Measurements from ENCODE around the gene C2CD2. TPM values are rescaled to one million over a fixed set of nuclear protein-coding genes. Genes with fewer than 3 reads are reported as not detected.

The C2CD2 gene
- total and polyA plus RNA-seq, 2 of the 8 experiments (the other 6 are each of a cell fraction or from before 2014, with no cell fraction given): 10.4 to 13.0 TPM

DNA sequence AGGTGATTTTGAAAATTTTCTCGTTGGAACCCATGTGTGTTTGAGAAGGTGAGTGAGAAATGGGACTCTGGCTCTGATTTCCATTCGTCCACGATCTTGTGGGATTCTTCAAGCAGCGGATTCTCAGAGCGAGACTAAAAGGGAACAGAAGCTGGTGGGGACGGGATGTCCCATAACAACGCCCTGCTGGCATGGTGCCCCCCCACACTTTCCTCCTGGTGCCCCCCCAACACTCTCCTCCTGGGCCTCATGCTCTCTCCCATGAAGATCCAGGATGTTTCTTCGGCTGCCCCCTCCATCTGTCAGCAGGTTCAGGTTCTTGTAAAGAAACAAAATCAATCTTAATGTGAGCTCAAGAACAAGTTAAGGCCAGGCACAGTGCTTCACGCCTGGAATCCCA lies 103.7 kb downstream of the C2CD2 start:
- POLR2A ChIA-PET (ENCODE audit: partially characterized antibody): interaction anchor here (0.7 to 0.9 kb wide), 2 partner anchors 10 to 382 kb away, joined by 3 read pairs; no protein-coding TSS in a partner anchor
- no peak for DNase-seq (ENCODE audit: low read depth in 1 of 2, low spot score in 2 of 2)
- no peak overlapping the region for H4K5ac ChIP-seq (ENCODE audit: insufficient read length, low read depth, low read length)
- peaks cover 0 to 3% of the 10 kb centered on the region in 2 experiments for H4K20me1 ChIP-seq (replicated peaks in 1 of 2; ENCODE audit: control insufficient read depth in 1 of 2, insufficient read depth in 2 of 2, low read length in 2 of 2)
- no peaks in the 10 kb centered on the region for H3K79me2 ChIP-seq (ENCODE audit: control insufficient read depth in 1 of 2, insufficient read depth in 2 of 2, low read length in 2 of 2)
- H4K91ac ChIP-seq (replicated peaks; ENCODE audit: insufficient read length, low read length): no peak overlapping the region
- no peak overlapping the region for H2BK120ac ChIP-seq (replicated peaks; ENCODE audit: low read depth, low read length)
- no peak overlapping the region for H3K4me3 ChIP-seq (ENCODE audit: extremely low read depth in 1 of 4, insufficient read depth in 2 of 4, low read depth in 3 of 4, low read length in 4 of 4)
- H3K14ac ChIP-seq (ENCODE audit: insufficient read length): no peak overlapping the region
- H4K8ac ChIP-seq (ENCODE audit: extremely low read depth, insufficient read depth, low read length): no peak overlapping the region
- no peak overlapping the region for H3K4ac ChIP-seq (replicated peaks; ENCODE audit: insufficient read length, low read depth, low read length)
- no peaks in the 10 kb centered on the region; the same call in 1 of the 2 replicates for H3K79me1 ChIP-seq (ENCODE audit: low read depth, low read length)
- H3K4me2 ChIP-seq (ENCODE audit: insufficient read depth in 1 of 2, low read depth in 2 of 2, low read length in 2 of 2): no peak overlapping the region
- TF ChIP-seq PHF8 (conservative IDR thresholded peaks at IDR 0.05; ENCODE audit: low read depth, low read length) (no peak), POLR2A (IDR thresholded peaks at IDR 0.05; ENCODE audit: control extremely low read depth in 1 of 2, low read depth in 2 of 2, low read length in 2 of 2) (no peak), GABPA (IDR thresholded peaks at IDR 0.05; ENCODE audit: borderline replicate concordance, insufficient read depth, low read length) (no peak), MAFK (IDR thresholded peaks at IDR 0.05; ENCODE audit: low read depth, low read length) (no peak), BCL11A (IDR thresholded peaks at IDR 0.05; ENCODE audit: low read depth in 2 of 2, low read length in 2 of 2) (no peak), ATF2 (IDR thresholded peaks at IDR 0.05; ENCODE audit: low read length) (no peak), CREB1 (IDR thresholded peaks at IDR 0.05) (no peak)
- peaks cover 0 to 4% (median 3%) of the 10 kb centered on the region in 4 experiments; a peak in 4 of 8 replicates for H3K36me3 ChIP-seq (ENCODE audit: control insufficient read depth in 2 of 4, insufficient read depth in 4 of 4, low read length in 3 of 4)
- H3K23ac ChIP-seq (ENCODE audit: insufficient read length): no peak overlapping the region
- H2AK5ac ChIP-seq (ENCODE audit: low read depth, low read length): no peak overlapping the region
- no peak overlapping the region for H3K18ac ChIP-seq (ENCODE audit: extremely low read depth, low read length)
- H3K27me3 ChIP-seq (replicated peaks in 1 of 4; ENCODE audit: control insufficient read depth in 3 of 4, extremely low read depth in 1 of 4, insufficient read depth in 3 of 4, low read length in 3 of 4): no peaks in the 10 kb centered on the region
- H3K56ac ChIP-seq (replicated peaks; ENCODE audit: insufficient read length, low read depth, low read length): no peak overlapping the region
- no peaks in the 10 kb centered on the region for H3K9me3 ChIP-seq (ENCODE audit: insufficient read depth in 2 of 2, low read depth in 1 of 2, low read length in 1 of 2)
- no peak overlapping the region for H3K27ac ChIP-seq (ENCODE audit: low read depth, low read length)
- H3K9ac ChIP-seq (replicated peaks in 1 of 4; ENCODE audit: extremely low read depth in 1 of 4, low read depth in 3 of 4, low read length in 3 of 4): no peak overlapping the region
- H2AFZ ChIP-seq (ENCODE audit: low read length): no peak overlapping the region
- no peak overlapping the region for H2BK12ac ChIP-seq (ENCODE audit: low read depth, low read length)
- H3K23me2 ChIP-seq (ENCODE audit: low read depth, low read length): no peaks in the 10 kb centered on the region
- H2BK20ac ChIP-seq (ENCODE audit: low read length): no peak overlapping the region
- WGBS, 2 experiments (ENCODE audit: extremely low coverage in 1 of 2, insufficient coverage in 1 of 2, insufficient read length in 1 of 2, insufficient replicate concordance in 2 of 2, low coverage in 1 of 2, low lambda C conversion rate in 2 of 2, missing lambda C conversion rate in 1 of 2): 92% methylated on average over 9 of the region's 9 CpGs; no CpG with 5 or more reads in 1 of the 2 experiments
- CTCF ChIA-PET (ENCODE audit: partially characterized antibody): interaction anchor here (0.7 to 3.5 kb wide), 5 partner anchors 11 to 638 kb away, joined by 3 to 11 read pairs (median 5); no protein-coding TSS in a partner anchor
- no peak overlapping the region for H2BK15ac ChIP-seq (ENCODE audit: low read length)
- no peak for FAIRE-seq
- peaks cover 0 to 2% (median 0%) of the 10 kb centered on the region in 4 experiments; a peak in 1 of 7 replicates for H3K4me1 ChIP-seq (replicated peaks in 1 of 4; ENCODE audit: control insufficient read depth in 3 of 4, insufficient read depth in 4 of 4, low read length in 3 of 4)
- H2BK5ac ChIP-seq (ENCODE audit: low read depth, low read length): no peak overlapping the region
